Activated T-helper 17 cell treated with anti-CD3 and anti-CD28 coated beads, Interleukin-2, amount 50 U/mL, for 72 hours (primary cell): ENCODE data around the gene PAX5. TPM values are rescaled to one million over a fixed set of nuclear protein-coding genes. Genes with fewer than 3 reads are reported as not detected.

Source experiments
- ATAC-seq: fragments of 150-1000 bp; cut with Tn5 transposase; replicated peaks from 2 replicates; pipeline ENCODE4 v1.10.0; 2021; ENCODE audit warnings: mild to moderate bottlenecking, moderate library complexity
- H3K27ac Mint-ChIP-seq: one replicate; pipeline ENCODE4 v1.8.0; 2022; ENCODE audit warnings: mixed read lengths
- H3K27me3 Mint-ChIP-seq: one replicate; pipeline ENCODE4 v1.8.0; 2022; ENCODE audit warnings: mixed read lengths
- H3K36me3 Mint-ChIP-seq: one replicate; pipeline ENCODE4 v1.8.0; 2022; ENCODE audit warnings: low read depth, mild to moderate bottlenecking, mixed read lengths
- H3K4me1 Mint-ChIP-seq: one replicate; pipeline ENCODE4 v1.8.0; 2022; ENCODE audit warnings: mixed read lengths
- H3K4me3 Mint-ChIP-seq: one replicate; pipeline ENCODE4 v1.8.0; 2022; ENCODE audit warnings: mild to moderate bottlenecking, mixed read lengths
- H3K9me3 Mint-ChIP-seq: one replicate; pipeline ENCODE4 v1.8.0; 2022; ENCODE audit warnings: mixed read lengths
- total RNA-seq, 2 donors: library from RNA; stranded (reverse); gene quantifications; one replicate each; pipeline ENCODE4 v1.2.3, GENCODE V29; 2022

The PAX5 gene
- total RNA-seq, 2 donors from 2014 or later = 0.30 to 0.66 TPM

DNA sequence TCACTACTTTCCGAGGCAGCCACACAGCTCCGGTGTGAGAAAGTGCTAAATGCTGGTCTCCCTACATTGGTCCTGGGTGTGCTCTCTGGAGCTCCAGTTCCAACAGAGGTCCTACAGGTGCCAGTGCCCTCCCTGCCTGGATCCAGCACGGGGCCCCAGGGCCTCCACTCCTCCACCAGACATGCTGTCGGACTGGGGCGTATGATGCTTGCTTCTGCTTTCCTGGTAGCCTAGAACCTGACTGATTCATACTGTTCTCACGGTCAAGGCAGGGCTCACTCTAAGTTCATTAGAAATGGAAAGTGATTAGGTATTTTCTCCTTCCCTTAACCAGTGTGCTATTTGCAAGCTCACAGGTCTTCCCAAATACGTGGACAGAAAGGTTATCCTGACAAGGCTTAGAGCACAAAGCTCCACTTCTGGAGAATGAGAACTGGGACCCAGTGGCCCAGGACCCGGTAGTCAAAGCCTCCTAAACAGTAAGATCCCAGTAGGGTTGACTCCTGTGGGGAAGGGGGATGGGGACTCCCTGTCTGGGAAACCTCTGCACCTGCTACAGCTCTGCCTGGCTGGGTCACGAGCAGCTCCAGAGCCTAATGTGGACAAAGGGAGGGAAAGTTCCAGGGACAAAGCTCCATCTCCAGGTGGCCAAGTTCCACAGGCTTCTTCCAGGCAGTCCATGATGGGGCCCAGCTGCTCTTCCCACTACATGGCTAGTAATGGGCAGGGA is 98.1 kb downstream of the PAX5 start:
- Mint-ChIP-seq H3K4me1 (no peaks in the 10 kb centered on the region), H3K27ac (no peak overlapping the region), H3K4me3 (no peak overlapping the region), H3K36me3 (no peaks in the 10 kb centered on the region), H3K27me3 (peaks cover 13% of the 10 kb centered on the region), H3K9me3 (no peaks in the 10 kb centered on the region)
- ATAC-seq = peak; percentile 63

- peaks cover 17% of the 10 kb centered on the region for H3K27me3 Mint-ChIP-seq
- peak; percentile 81 for ATAC-seq
- no peak overlapping the region for H3K27ac Mint-ChIP-seq
- H3K9me3 Mint-ChIP-seq = no peaks in the 10 kb centered on the region
- no peaks in the 10 kb centered on the region for H3K4me1 Mint-ChIP-seq
- no peaks in the 10 kb centered on the region for H3K36me3 Mint-ChIP-seq
- no peak overlapping the region for H3K4me3 Mint-ChIP-seq
These were observed 98.7 kb downstream of the PAX5 start for GRCh38 chr9:36935332-36935731.

- H3K27me3 Mint-ChIP-seq = peaks cover 16% of the 10 kb centered on the region
- no peaks in the 10 kb centered on the region for H3K36me3 Mint-ChIP-seq
- no peak overlapping the region for H3K4me3 Mint-ChIP-seq
- peaks cover 4% of the 10 kb centered on the region for H3K4me1 Mint-ChIP-seq
- ATAC-seq = no peak
- no peak overlapping the region for H3K27ac Mint-ChIP-seq
- no peaks in the 10 kb centered on the region for H3K9me3 Mint-ChIP-seq
These were observed 99.5 kb downstream of the PAX5 start for GRCh38 chr9:36934478-36935065.

DNA sequence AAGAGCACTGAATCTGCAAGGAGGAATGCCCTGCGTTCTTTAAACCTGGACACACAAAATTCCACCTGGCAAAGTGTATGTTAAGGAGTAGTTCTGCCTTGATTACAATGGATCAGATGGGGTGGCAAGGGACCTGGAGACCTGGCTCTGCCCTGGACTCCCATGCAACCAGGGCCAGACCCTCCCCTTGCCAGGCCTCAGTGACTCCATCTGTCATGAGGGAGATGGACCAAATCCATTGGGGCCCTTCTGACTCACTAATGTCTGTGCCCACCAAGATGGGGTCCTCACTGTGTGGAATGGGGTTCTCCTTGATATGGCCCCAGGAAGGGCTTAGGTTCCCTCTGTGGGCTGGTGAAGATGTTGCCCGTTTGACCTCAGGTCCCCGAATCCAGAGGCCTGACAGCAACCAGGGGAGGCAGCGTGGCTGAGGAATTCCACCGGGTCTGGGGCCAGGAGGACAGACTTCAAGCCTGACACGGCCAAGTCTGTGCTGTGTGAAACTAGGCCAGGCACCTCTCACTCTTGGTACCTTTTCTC is 100.3 kb downstream of the PAX5 start:
- no peak for ATAC-seq
- no peaks in the 10 kb centered on the region for H3K36me3 Mint-ChIP-seq
- H3K4me3 Mint-ChIP-seq = no peak overlapping the region
- peaks cover 10% of the 10 kb centered on the region for H3K27me3 Mint-ChIP-seq
- peaks cover 11% of the 10 kb centered on the region for H3K4me1 Mint-ChIP-seq
- H3K27ac Mint-ChIP-seq = no peak overlapping the region
- no peaks in the 10 kb centered on the region for H3K9me3 Mint-ChIP-seq

- no peak overlapping the region for H3K4me3 Mint-ChIP-seq
- no peaks in the 10 kb centered on the region for H3K36me3 Mint-ChIP-seq
- no peak overlapping the region for H3K27ac Mint-ChIP-seq
- H3K27me3 Mint-ChIP-seq = peaks cover 12% of the 10 kb centered on the region
- peaks cover 18% of the 10 kb centered on the region for H3K4me1 Mint-ChIP-seq
- ATAC-seq = no peak
- no peaks in the 10 kb centered on the region for H3K9me3 Mint-ChIP-seq
These were observed 101.9 kb downstream of the PAX5 start for GRCh38 chr9:36932198-36932597.

GRCh38 chr9:36930941-36931340 is 103.1 kb downstream of the PAX5 start:
- no peak for ATAC-seq
- Mint-ChIP-seq H3K4me1 (peaks cover 18% of the 10 kb centered on the region), H3K4me3 (no peak overlapping the region), H3K9me3 (no peaks in the 10 kb centered on the region), H3K27ac (no peak overlapping the region), H3K27me3 (peaks cover 20% of the 10 kb centered on the region), H3K36me3 (no peaks in the 10 kb centered on the region)

- ATAC-seq = no peak
- Mint-ChIP-seq H3K4me3 (peak overlapping the region; percentile 51), H3K4me1 (peaks cover 21% of the 10 kb centered on the region), H3K27me3 (peaks cover 27% of the 10 kb centered on the region), H3K9me3 (no peaks in the 10 kb centered on the region), H3K36me3 (no peaks in the 10 kb centered on the region), H3K27ac (peak overlapping the region; percentile 85)
These were observed 104.8 kb downstream of the PAX5 start for GRCh38 chr9:36929350-36929675.

DNA sequence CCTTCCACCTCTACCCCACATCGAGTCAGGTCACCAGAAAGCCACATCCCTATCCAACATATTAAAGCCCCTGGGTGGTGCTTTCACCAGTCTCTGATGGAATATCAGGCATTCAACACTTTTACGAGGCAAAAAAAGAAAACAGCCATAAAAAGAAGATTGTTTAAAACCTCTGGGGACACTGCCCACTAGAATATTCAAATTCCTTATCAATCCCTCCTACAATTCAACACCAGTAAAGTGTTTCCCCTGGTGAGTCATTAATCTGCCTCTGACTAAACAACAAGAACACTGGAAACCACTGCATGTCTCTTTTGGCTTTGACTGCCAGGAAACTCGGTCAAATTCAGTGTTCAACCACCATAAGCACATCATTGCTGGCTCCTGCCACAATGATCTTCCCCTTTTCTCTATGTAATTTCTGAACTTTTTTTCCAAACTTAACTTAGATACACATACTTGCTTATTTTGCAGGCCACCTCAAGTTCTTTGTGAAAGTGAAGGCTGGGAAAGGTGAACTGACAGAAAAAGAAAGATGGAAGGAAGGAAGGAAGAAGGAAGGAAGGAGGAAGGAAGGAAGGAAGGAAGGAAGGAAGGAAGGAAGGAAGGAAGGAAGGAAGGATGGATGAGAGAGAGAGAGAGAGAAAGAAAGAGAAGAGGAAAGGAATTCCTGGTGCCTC is 105.3 kb downstream of the PAX5 start:
- peak; percentile 82 for ATAC-seq
- H3K4me1 Mint-ChIP-seq = peaks cover 23% of the 10 kb centered on the region
- H3K4me3 Mint-ChIP-seq = peak overlapping the region; percentile 51
- no peaks in the 10 kb centered on the region for H3K9me3 Mint-ChIP-seq
- no peaks in the 10 kb centered on the region for H3K36me3 Mint-ChIP-seq
- H3K27me3 Mint-ChIP-seq = peaks cover 27% of the 10 kb centered on the region
- peak overlapping the region; percentile 85 for H3K27ac Mint-ChIP-seq

DNA sequence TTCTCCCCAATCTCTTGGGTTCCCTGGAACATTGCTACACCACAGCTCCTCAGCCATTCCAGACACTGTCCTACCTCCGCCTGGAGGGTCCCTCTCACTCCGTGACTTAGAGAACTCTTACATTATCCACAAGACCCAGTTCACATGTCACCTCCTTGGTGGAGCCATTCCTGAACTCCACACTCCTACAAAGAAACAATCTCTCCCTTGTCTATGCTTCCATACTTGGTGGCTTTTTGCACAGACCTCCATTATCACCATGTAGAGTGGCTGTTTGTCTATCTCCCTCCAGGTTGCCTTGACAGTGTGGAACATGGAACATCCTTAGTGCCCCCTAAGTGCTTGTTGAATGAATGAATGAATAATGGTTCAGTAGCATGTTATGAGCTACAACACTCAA is 105.9 kb downstream of the PAX5 start:
- ATAC-seq = no peak
- H3K4me1 Mint-ChIP-seq = peaks cover 25% of the 10 kb centered on the region
- peak overlapping the region; percentile 51 for H3K4me3 Mint-ChIP-seq

DNA sequence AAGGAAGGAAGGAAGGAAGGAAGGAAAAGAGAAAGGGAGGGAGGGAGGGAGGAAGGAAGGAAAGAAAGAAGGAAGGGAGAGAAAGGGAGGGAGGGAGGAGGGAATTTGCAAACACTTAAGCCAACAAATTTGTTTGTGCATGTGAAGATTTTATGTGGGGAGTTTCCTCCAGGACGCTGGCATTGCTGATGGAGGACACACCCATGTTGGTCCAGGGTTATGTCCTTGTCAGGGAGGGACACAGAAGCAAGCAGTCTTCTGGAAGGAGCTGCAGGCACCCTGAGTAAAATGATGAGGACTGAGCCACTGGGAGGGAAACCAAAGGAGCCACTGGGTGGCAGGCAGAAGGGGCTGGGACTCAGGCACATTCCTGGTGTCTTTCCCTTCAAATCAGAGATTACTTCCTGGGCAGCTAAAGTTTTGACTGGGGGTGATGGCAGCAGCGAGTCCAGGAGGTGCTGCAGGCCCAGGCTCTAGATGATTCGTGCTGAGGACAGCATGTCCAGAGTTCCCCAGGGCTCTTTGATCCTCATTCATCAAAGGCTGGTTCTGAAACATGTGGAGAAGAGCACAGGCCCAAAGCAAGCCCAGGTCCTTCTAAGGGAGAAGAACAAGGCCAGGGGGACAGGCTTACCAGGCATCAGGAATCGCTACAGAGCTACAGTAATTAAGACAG is 109.2 kb downstream of the PAX5 start:
- Mint-ChIP-seq H3K27me3 (peaks cover 29% of the 10 kb centered on the region), H3K9me3 (no peaks in the 10 kb centered on the region), H3K4me1 (peaks cover 26% of the 10 kb centered on the region), H3K4me3 (no peak overlapping the region), H3K27ac (peak overlapping the region; percentile 11), H3K36me3 (no peaks in the 10 kb centered on the region)
- ATAC-seq = no peak

More for the DNA sequence above, 105.9 kb downstream of the PAX5 start:
- H3K9me3 Mint-ChIP-seq = no peaks in the 10 kb centered on the region
- H3K27ac Mint-ChIP-seq = peak overlapping the region; percentile 85
- H3K27me3 Mint-ChIP-seq = peaks cover 29% of the 10 kb centered on the region
- H3K36me3 Mint-ChIP-seq = no peaks in the 10 kb centered on the region

DNA sequence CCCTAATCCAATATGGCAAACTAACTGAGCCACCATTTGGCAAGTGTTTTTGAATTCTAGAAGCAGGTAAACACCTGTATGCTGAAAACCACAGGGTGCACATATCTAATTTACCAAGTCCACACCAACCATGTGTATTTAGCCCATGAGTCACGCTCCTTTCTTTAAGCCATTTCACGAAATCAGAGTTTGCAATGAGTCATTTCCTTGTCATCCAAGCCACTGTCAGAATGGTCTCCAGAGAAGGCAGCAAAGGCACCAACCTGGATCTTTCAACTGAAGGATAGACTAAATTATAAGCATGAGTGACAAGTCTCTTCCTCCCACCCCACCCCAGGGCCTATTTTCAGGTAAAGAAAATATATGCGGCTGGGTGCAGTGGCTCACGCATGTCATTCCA is 110.0 kb downstream of the PAX5 start:
- Mint-ChIP-seq H3K36me3 (no peaks in the 10 kb centered on the region), H3K4me1 (peaks cover 19% of the 10 kb centered on the region), H3K27me3 (peaks cover 32% of the 10 kb centered on the region), H3K27ac (peak overlapping the region; percentile 75), H3K9me3 (no peaks in the 10 kb centered on the region), H3K4me3 (peak overlapping the region; percentile 17)
- ATAC-seq = peak; percentile 86

GRCh38 chr9:36923025-36923625 is 110.9 kb downstream of the PAX5 start:
- ATAC-seq = no peak
- Mint-ChIP-seq H3K4me3 (no peak overlapping the region), H3K36me3 (no peaks in the 10 kb centered on the region), H3K9me3 (no peaks in the 10 kb centered on the region), H3K4me1 (peaks cover 10% of the 10 kb centered on the region), H3K27ac (peak overlapping the region; percentile 62), H3K27me3 (peaks cover 34% of the 10 kb centered on the region)

DNA sequence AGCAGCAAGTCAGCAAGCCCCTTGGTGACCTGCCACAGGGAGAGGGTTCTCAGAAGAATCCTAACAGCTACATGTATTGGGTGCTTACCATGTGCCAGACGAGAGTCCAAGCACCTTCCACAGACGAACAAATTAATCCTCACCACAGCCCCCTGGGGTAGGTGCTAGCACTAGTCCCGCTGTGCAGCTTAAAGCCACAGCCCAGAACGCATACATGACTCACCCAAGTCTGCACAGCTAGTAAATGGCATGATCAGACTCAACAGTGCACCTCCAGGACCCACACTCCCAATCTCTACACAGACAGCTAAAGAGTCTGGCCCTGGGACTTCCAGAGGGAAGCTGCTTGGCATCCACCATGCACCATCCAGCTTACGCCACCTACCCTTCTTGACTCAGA is 111.5 kb downstream of the PAX5 start:
- H3K4me3 Mint-ChIP-seq = no peak overlapping the region
- ATAC-seq = peak; percentile 30
- no peaks in the 10 kb centered on the region for H3K9me3 Mint-ChIP-seq
- no peaks in the 10 kb centered on the region for H3K36me3 Mint-ChIP-seq
- peaks cover 31% of the 10 kb centered on the region for H3K27me3 Mint-ChIP-seq
- H3K4me1 Mint-ChIP-seq = peaks cover 8% of the 10 kb centered on the region
- H3K27ac Mint-ChIP-seq = peak overlapping the region; percentile 62

DNA sequence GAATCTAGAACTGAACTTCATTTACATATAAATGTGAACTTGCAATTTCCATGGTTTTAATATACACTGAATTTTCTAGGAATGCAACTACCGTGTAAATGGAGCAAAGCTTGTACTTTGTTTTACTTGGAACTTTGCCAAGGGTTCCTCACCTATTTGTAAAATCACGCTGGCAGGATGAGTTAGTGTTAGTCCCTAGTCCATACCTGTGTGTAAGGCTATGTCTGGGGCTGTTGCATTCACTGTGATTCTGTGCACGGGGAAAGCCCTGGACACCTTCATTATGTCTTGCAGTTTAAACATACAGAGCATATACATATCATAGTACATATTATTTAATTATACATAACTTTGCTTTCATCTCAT is 119.9 kb downstream of the PAX5 start:
- H3K9me3 Mint-ChIP-seq = no peaks in the 10 kb centered on the region
- no peak overlapping the region for H3K27ac Mint-ChIP-seq
- no peaks in the 10 kb centered on the region for H3K4me1 Mint-ChIP-seq
- H3K27me3 Mint-ChIP-seq = peaks cover 18% of the 10 kb centered on the region
- no peaks in the 10 kb centered on the region for H3K36me3 Mint-ChIP-seq
- no peak for ATAC-seq
- H3K4me3 Mint-ChIP-seq = no peak overlapping the region
